Keratinocyte (primary cell): Measurements from ENCODE around the gene HECA.

Source experiments
- CTCF ChIP-seq, 3 experiments: IDR thresholded peaks in 1 of 3; conservative IDR thresholded peaks in 1 of 3; optimal IDR thresholded peaks in 1 of 3; 2 replicates in 2 of 3; 3 replicates in 1 of 3; pipeline versions ENCODE3 to v1.5.1; 2011; ENCODE audit warnings: low read length in 3 of 3, mild to moderate bottlenecking in 3 of 3, moderate library complexity in 2 of 3, control low read depth in 1 of 3, inconsistent platforms in 1 of 3; ENCODE audit not compliant: insufficient read depth in 2 of 3; ENCODE audit errors: extremely low read depth in 1 of 3
- EZH2 ChIP-seq: IDR thresholded peaks from one replicate; pipeline ENCODE4 v1.6.1; 2012; ENCODE audit warnings: inconsistent platforms, mild to moderate bottlenecking, low read length, moderate library complexity

- TF ChIP-seq CTCF (optimal IDR thresholded peaks at IDR 0.05 in 1 of 3, IDR thresholded peaks at IDR 0.05 in 1 of 3, conservative IDR thresholded peaks at IDR 0.05 in 1 of 3; ENCODE audit: extremely low read depth in 1 of 3, insufficient read depth in 2 of 3, low read length in 3 of 3) (no peak), EZH2 (no peak)
These were observed 59.9 kb downstream of the HECA start for GRCh38 chr6:139194740-139195139.
